ENCODE measurements around the gene CCDC60.

GRCh38 chr12:119448611-119449131 is 114.1 kb downstream of the CCDC60 start:
- no peak for TF ChIP-seq CTCF (IDR thresholded peaks at IDR 0.05 in 8 of 11, conservative IDR thresholded peaks at IDR 0.05 in 3 of 11)
- no peak for TF ChIP-seq POLR2A (IDR thresholded peaks at IDR 0.05)
